Activated T-helper 1 cell treated with Interleukin-2 at 50 U/mL for 16 hours (primary cell): Measurements from ENCODE around the gene FANCC.

Experiments
- DNase-seq: peaks from one replicate; pipeline ENCODE4 v3.0.0-alpha.2; 2020; ENCODE audit warnings: low read depth

FANCC gene

DNA sequence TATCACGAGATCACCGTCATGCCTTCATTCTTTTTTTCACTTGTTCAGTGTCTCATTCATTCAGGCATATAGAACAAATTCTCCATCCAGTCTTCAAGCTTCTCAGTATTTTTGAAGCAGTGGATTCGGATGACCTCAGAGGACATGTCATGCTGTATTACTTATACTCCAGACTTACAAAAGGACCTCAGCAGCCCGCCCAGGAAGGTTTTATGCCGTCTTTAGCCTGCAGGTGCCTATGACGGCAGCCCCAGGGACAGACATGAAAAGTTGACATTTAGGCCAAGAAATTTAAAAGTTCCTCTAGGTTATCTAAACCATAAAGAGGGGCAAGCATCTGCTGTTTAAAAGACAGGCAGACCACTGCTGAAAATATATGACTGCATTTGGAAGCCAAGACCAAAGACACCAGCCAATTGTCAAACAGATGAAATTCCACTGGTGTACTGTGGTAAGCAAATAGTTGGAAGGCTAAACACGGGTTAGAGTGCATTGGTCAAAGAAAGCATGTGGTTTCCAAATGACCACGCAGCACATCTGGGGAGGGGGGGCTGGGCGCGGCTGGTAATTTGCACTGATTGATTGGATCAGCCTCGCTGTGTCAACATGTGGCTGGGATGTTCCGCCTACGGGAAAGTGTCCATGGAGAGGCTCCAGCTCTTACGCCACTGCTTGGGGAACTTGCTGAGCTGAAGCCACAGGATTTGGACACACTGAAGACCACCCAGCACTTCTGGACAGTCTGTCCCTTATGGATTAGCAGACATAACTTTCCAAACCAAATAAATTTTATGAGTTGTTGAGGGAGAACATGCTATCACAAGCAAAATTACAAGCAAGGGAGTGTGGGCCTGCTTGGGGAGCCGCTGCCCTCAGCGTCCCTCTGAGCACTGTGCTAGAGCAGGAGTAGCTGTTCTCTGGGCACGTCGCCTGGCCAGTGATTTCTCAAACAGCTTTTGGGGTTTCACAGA lies 173.6 kb downstream of the FANCC start:
- no peak for DNase-seq

DNA sequence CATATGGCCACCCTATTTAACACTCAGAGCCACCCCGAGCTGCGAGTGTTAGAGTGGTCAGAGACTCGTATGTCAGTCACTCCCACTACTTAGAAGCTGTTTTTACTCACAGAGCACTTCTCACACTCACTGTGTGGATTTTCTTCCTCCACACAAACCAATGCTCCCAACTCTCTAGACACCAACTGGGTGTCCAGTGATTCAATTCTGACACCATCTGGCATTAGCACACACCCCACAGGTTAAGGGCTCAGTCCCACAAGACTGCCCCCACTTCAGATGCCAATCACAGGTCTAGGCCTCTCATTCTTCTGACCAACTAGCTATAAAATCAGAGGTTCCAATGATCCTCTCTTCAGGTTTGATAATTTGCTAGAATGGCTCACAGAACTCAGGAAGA lies 174.8 kb downstream of the FANCC start:
- DNase-seq, result no peak

DNA sequence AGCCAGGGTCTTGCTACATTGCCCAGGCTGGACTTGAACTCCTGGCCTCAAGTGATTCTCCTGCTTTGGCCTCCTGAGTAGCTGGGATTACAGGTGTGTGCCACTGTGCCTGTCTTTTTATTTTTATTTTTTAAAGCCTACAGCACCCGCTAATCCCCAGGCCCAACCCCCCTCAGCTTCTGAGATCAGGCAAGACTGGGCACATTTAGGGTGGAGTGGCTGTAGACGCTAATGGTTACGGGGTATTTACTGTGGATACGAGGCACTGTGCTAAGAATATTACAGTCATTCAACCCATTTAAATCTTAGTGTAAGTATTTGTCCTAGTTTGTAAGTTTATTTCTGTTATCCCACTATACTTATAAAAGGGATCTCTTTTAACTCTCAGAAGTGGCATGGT lies 175.2 kb downstream of the FANCC start:
- DNase-seq, result no peak

DNA sequence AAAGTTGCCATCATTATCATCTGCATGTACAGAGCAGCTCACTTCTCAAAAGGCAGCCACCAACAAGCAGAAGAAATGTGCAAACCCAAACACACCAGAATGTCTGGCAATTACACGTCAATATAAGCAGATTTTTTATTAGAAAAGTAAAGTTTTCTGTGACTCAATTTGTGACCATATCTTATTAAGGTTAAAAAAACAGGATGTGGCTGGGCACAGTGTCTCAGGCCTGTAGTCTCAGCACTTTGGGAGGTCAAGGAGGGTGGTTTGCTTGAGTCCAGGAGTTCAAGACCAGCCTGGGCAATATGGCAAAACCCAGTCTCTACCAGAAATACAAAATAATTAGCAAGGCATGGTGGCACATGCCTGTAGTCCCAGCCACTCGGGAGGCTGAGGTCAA lies 176.7 kb downstream of the FANCC start:
- DNase-seq, result no peak

DNA sequence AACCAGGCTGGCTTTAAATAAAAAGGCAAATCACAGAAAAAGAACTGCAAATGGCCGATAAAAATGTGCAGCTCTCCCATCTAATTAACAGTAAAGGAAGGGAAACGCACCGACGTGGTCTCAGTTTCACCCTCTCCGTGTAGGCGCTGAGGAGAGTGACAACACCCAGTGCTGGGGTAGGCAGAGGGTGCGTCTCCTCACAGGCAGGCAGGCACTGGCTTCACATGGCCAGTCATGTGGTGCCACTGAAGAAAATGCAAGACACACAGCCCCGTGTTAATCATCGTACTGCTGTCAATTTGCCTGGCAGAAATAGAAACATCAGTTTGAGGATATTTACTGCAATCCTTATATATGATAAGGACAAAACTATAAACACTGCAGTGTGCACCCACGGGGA lies 178.4 kb downstream of the FANCC start:
- DNase-seq, result no peak

DNA sequence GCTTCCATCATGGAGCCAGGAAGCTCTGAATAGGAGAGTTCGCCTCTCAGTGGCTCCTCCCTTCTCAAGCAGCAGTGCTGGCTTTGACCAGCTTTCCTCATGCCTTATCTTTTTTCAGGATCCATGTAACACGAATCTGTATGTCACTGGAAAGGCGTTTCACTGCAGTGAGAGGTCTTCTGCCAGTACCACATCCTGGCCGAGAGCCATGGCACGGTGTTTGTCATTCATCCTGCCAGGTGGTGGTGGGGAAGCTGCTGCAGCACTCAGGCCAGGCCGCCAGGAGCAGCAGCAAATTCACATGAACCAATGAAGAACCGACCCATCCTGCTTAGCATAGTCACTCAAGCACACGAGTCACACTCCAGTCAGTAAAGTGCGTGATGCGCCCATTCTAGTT lies 179.0 kb downstream of the FANCC start:
- DNase-seq, result no peak

DNA sequence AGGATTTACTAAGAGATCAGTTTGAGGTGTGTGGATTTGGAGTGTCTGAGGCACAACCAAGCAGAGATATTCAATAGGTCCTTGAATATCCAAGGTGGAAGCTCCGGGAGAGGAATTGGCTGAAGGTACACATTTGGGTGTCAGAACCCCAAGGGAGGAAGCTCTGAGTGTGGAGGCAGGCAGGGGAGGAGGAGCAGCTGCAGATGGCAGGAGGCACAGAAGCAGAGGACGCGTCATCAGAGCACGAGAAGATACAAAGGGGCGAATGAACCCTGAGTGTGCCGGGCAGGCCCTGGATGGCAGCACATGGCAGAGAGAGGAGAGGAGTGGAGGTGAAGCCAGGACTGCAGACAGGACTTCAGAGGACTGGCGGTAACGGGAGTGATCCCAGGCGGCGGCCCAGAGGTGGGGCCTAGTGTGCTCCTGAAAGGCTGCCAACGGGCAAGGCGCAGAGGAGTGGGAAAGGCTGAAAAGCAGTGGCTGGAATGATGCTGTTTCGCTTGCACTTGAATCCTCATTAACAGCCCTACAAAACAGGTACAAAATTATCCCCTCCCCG lies 179.8 kb downstream of the FANCC start:
- no peak for DNase-seq

DNA sequence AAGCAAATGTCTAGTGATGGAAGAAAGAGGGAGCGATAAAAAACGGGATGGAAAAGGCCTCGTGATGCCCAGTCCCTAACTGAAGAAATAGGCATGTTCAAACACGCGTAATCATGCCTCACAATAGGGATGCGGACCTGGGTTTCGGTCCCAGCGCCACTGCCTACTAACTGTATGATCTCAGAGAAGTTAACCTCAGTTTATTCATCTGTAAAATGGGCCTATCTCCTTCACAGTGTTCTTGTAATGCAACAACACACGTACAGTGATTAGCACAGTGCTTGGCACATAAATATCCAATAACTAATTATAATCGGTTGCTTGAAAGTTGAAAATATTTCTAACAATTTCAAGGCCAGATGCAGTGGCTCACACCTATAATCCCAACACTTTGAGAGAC lies 181.8 kb downstream of the FANCC start:
- no peak for DNase-seq

DNA sequence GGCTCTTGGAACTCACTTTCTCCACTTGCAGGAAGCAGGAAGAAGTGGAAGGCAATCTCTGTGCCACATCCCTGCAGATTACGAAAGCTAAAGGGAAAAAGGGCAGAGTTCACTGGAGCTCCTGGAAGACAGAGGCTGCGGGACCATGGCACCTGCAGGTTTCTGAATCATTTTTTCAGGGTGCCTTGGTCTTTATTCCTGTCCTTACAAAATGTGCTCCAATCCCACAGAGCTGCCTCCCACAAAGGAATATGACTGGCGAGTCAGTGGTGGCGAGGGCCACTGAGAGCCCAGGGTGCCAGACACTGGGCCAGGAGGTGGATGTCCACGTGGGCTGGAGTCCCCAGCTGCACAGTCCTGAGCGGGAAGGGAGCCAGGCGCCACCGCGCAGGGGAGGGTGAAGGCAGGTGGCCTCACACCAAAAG lies 183.0 kb downstream of the FANCC start:
- DNase-seq, result no peak

DNA sequence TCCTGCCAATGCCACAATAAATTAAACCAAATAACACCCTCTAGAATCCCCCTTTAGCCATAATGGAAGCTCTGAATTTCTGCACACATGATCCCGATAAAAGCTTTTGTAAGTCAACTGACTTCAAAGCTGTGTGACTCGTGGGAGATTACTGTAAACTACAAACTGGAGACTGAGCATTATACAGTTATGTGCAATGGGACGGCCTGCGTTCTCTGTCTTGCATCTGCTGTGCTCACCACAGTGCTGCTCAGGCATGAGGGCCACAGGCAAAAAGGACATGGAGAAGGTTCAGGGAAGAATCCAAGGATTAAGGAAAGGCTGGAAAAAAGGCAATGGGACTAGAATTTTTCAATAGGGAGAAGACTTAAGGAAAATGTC lies 184.2 kb downstream of the FANCC start:
- no peak for DNase-seq

DNA sequence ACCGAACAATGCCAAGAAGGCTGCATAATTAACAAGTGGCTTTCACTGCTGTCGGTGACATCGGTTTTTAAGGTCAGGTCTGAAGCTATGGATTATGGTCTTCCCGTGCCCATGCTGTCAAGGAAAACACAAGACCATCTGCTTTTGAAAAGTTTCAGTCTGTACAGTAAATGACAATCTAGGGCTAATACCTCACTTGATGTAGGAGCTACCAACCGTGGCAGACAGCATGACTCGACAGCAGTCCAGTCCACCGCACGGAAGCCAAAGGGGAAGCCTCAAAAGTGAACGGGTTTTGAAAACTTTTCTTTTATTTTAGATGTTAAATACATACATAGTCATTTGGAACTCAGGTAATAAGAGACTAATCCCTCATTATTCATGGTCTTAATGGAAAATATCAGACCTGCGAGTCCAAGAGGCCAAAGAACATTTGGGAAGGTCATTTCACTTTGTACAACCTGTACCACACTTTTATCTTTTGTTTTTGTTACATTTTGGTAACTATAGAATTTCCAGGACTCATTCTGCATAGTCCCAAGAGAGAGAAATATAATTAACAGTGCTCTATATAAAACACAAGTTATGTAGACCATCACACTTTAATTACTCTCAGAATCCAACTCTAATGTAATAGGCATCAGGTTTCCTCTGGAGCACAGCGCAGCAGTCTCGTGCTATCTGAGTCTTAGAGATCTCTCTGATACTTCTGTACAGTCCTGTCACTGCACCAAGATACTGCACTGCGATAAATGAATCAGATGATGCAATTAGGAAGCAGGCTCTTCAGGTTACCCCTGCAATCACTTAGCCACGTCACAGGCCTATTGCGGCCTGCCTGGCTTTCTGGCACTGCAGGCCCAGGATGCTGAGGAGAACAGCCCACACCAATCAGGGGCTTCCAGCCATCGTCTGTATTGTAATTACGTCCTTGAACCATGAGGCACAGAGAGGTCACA lies 184.9 kb downstream of the FANCC start:
- DNase-seq, result no peak

DNA sequence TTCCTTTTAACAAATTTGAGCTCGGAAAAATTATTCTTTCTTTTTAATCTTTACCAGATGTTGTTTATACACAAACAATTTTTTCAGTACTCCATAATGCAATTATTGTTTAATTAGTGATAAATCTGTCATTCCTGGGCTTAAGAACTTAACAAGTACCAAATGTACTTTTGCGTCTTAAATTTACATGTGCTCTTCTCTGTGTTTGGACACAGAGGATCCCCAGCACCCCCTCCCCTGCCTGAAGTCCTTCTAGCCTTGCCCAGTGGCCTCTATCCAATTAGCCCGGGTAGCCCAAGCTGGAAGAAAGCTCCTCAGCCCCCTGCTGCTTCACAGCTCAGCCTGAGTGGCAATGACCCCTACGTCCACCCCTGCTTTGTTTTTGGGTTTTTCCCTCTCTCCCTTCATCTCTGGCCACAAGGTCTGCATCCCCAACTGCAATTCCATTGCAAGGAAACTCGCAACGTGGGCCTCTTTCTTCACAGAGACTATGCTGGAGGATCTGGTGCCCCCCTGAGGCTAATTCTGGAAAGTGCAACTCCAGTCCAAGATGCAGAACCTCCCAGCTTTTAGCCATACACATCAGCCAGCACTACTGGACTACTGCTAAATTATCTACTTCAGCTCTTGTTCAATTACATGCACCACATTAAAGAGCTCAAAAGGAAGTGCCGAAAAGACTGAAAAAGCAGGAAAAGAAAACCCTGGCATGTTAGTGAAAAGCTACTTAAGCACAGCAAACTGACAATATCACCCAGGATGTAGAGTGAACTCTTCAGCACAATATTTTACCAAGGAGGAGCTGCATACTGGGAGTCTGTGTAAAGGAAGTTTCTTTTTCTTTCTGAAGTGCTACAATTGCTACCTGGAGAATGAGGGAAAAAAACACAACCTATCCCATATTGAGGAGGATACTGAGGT lies 186.2 kb downstream of the FANCC start:
- peak; percentile 4 for DNase-seq

DNA sequence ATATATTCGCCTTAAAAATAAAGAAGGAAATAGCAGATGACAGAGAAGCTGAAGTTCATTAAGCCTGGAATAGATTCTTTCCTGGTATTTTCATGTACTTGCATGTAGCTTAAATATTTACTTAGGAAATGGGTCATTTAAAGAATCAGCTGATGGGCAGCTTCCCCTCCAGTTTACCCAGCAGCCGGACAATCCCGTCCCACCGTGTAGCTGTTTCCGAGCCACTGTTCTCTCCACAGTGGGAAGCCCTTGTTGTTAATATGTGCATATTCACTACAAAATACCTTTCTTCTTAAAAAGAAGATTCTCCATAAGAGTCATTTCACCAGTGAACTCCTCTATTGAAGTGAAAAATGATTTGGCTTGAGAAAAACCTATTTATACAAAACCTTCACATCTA lies 187.0 kb downstream of the FANCC start:
- DNase-seq, result no peak

DNA sequence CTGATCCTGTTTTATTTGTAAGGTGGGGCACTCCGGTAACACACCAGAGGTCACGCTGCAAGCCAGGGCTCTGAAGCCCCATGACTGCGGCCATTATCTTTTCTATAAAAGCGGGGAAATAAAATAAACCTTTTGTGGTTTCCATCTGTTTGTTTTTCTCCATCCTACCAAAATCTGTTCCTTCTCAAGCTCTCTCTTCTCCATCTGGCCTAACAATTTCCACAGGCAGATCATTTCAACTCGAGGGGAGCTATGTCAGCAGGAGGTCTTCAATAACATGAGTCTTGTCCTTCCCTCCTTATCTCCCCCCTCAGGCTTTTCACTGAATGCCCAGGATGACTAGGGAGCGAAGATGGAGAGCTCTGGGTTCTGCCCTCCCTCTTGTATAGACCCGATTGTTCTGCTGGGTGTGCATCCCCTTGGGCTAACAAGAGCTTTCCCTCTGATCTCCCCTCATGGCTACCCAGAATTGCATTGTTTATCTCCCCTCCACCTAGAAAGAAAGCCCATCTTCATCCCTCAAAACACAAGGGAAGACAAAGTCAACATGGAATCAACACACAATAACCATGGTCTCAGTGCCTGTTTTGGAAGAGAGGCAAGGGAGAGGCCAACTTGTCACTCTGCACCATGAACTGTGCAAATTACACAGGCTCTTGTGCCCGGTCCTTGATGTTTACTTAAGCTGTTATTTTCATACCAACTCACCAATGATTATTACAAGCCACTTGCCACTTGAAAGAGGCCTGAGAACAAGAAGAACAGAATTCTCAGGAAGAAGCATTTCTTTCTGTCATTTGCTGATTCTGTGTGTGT lies 187.8 kb downstream of the FANCC start:
- no peak for DNase-seq

DNA sequence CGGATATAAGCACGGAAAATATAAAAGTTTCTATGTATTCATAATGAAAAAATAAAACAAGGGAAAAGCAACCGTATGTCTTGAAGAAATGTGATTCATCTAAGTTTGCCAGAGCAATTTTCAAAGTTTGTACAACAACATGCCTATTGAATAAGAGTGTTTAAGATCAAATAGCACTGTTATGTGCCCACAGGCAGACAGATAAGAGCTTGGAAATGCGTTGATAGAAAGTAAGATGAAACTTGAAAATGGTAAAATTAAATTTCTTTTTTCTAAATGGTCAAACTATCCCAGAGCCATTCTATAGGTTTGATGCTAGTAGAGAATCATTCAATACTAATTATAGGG lies 189.4 kb downstream of the FANCC start:
- DNase-seq, result no peak

DNA sequence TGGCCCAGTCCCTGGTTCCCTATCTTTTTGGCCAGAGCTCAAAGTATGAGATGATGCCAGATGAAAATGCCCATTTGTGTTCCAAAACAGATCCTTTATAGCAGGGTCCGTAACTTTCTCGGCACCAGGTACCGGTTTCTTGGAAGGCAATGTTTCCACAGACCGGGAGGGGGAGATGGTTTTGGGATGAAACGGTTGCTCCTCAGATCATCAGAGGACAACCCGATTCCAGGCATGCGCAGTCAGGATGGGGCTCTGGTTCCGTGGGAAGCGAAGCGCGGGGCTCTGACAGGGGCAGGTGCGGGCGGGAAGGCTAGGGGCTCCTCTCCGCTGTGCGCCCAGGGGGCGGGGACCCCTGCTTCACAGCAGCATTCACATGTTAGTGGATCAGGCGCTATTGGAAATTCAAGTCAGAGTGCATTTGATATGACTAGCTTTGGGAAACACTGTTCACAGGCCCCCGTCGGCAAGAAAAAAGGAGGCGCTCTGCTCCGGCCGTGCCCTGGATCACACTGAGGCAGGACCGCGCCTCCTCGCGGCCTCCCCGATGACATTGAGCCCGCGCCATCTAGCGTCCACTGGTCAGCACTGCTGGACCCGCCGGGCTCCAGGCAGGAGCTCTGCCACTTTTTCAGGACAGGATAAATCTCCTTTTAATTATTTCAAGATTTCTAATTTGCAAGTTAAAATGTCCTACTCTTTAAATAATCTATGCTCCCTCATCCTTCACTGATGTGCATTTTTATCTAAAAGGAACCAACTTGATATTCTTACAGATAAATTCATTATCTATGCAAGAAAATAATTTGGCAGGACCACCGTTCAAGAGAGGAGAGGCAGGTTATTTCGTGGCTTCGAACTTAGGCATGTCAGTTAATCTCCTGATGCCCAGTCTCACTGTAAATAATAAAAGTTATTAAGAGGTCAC lies 190.0 kb downstream of the FANCC start:
- peak; percentile 39 for DNase-seq

DNA sequence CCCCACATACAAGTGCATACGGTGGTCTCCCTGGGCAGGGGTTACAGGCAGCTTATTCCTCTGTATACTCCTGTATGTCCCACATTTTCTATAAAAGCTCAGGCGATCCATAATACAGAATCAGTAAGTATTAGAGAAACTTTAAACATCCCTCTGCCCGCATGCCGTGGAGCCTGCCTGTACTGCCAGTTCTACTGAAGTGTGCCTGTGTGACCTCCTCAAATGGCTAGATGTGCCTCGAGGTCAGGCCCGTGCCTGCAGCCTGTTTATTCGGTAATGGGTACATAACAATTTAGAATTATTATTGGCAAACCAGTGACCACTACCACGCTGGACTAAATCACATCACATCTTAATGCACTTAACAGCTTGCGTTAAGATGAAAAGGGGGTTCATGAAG lies 190.8 kb downstream of the FANCC start:
- no peak for DNase-seq

DNA sequence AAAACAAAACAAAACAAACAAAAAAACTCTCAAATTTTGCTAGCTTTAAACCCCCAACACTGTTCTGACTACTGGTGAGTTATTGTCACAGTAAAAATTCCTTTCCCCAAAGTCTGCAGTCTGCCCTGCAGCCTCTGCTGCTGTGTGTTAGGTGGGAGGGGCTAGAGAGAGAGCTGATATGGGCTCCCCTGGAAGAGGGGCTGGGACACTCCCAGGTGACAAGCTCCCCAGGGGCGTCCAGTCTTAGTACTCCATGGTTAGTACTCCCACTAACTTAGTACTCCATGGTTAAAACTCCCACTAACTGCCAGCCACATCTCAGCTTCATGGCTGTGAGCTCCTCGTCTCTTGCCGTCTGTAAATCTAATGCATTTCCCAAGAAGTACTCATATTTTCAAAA lies 191.9 kb downstream of the FANCC start:
- DNase-seq, result no peak

DNA sequence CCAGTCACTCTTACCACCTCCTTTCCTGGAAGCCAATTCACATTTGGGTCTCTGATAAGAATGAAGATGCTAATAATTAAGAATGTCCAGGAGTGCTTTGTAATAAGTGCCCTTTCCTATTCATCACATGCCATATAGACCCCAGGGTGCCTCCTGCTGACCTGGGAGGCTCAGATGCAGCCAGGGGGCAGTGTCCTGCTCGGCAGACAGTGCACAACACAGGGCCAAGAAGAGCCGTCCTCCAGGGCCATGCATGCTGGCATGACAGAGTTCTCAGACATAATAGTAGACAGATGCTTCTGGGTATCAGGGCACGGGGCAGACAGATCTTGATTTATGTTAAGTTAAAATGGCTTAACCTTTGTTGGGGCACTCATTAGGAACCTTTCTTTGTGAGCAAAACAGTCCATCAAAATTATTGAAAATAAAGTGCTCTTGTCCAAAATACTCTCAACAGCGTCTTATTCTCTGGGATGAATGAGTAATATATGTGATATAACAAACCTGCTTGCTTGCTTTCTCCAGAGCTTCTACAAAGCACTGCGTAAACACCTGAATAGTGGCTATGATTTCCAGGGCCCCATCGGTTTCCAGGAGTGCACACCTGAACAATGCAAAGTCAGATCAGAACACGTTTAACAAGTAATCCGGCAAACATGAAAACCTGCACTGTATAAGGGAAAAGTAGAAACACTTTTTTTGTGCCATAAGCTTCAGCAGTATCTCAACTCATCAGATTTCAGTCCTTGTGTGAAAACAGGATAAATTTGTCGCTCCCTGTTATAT lies 192.7 kb downstream of the FANCC start:
- no peak for DNase-seq
